ENCODE data around the gene UQCR10. TPM values are rescaled to one million over a fixed set of nuclear protein-coding genes. Genes with fewer than 3 reads are reported as not detected.

Gene UQCR10
- total and polyA plus RNA-seq, 9 of the 15 experiments (the other 6 are each of a cell fraction or from before 2014, with no cell fraction given) = 128 to 903 (median 163) TPM

DNA sequence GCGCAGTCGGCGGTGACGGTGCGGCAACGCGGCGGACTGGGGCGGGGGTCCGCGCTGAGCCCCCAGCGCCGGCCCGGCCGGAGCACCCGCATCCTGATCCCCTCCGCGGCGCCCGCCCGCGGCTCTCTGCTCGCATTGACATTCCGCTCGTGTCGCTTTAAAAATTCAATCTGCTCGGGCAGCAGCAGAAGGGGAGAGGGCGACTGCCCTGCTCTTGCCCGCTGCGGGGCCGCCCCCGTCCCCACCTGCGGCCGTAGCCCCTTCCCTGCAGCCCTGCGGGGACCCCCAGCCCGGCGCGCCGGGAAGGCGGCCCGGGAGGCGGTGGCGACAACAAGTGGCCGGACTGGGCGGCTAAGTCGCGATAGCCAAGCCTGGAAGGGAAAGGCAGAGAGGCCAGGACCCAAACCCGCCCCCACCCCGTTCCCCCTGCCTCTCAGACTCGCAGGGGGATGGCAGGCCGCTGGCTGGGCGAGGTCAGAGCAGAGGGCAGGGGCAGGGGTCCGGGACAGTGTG lies 46.3 kb upstream of the UQCR10 start:
- DNase-seq (ENCODE audit: extremely low read depth in 1 of 4, low spot score in 3 of 4) (no peak), ATAC-seq (no peak), FAIRE-seq (no peak)
- no peaks in the 10 kb centered on the region for H3K36me3 ChIP-seq (ENCODE audit: control insufficient read depth, insufficient read depth, low read length)
- peaks cover 16% of the 10 kb centered on the region; the same call in 1 of the 2 replicates for H4K20me1 ChIP-seq (replicated peaks; ENCODE audit: control insufficient read depth, insufficient read depth, low read length)
- H3K9me3 ChIP-seq (replicated peaks; ENCODE audit: control insufficient read depth, insufficient read depth, low read depth, low read length) = no peaks in the 10 kb centered on the region
- intact Hi-C loops (cut with micrococcal nuclease) (no loop called here), in situ Hi-C loops (cut with MboI) (no loop called here)
- CTCF ChIA-PET (ENCODE audit: low intra/inter-chr PET ratio) = interaction anchor here (0.5 kb wide), 1 partner anchor 210 kb away, joined by 8 read pairs; no protein-coding TSS in a partner anchor
- TF ChIP-seq PCBP2 (IDR thresholded peaks at IDR 0.05; ENCODE audit: low read depth, low read length, poor library complexity, severe bottlenecking) = no peak
- TF ChIP-seq ZBED1 (IDR thresholded peaks at IDR 0.05) = peak; percentile 52; the same call in 1 of the 2 replicates
- POLR2A ChIA-PET = no interaction called here
- no peak overlapping the region for H3K27ac ChIP-seq (ENCODE audit: extremely low read depth, low read depth, low read length)
- peaks cover 3 to 41% of the 10 kb centered on the region in 2 experiments; a peak in 4 of 5 replicates for H3K4me1 ChIP-seq (replicated peaks in 1 of 2; ENCODE audit: control insufficient read depth in 2 of 2, insufficient read depth in 2 of 2, low read length in 2 of 2)
- H3K4me3 ChIP-seq = no peak overlapping the region
- no peaks in the 10 kb centered on the region for H3K79me2 ChIP-seq (ENCODE audit: control insufficient read depth, insufficient read depth, low read length)
- H3K9ac ChIP-seq (ENCODE audit: insufficient read depth in 1 of 2, low read depth in 2 of 2, low read length in 2 of 2) = no peak overlapping the region
- 9% methylated on average over 6 of the region's 53 CpGs for WGBS (ENCODE audit: insufficient coverage, low coverage, missing lambda C conversion rate)
- BruUV-seq (replicated peaks) = no TSS peak
- no peak overlapping the region for H3K4me2 ChIP-seq (ENCODE audit: insufficient read depth, low read length)
- H3K27me3 ChIP-seq (ENCODE audit: control insufficient read depth in 2 of 2, insufficient read depth in 2 of 2, low read length in 2 of 2) = peaks cover 0 to 28% of the 10 kb centered on the region in 2 experiments; a peak in 2 of 5 replicates
- no peak overlapping the region for H2AFZ ChIP-seq (ENCODE audit: low read depth, low read length)
- H3K9me1 ChIP-seq (ENCODE audit: control insufficient read depth, insufficient read depth, low read length) = peaks cover 5% of the 10 kb centered on the region

DNA sequence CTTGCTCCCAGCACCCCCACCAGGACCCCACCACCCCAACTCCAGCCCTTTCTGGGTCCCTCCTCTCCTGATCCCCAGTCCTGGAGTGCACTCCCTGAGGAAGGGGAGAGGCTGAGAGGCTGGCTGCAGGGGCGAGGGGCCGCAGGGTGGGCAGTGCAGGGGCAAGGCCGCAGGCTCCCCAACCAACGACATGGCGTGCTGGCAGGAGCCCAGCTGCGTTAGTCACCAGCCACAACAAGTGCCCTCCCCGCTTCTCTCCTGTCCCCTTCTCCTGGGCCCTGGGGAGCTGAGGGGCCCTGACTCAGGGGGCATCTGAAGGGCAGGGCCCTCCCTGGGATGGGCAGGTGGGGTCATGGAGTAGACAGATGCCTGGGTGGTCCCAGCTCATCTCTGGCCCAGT lies 45.0 kb upstream of the UQCR10 start:
- Histone ChIP-seq H3K4me3 (no peak overlapping the region), H3K36me3 (ENCODE audit: control insufficient read depth, insufficient read depth, low read length) (no peaks in the 10 kb centered on the region), H3K4me2 (ENCODE audit: insufficient read depth, low read length) (no peak overlapping the region), H3K9me1 (ENCODE audit: control insufficient read depth, insufficient read depth, low read length) (peaks cover 4% of the 10 kb centered on the region), H2AFZ (ENCODE audit: low read depth, low read length) (no peak overlapping the region), H3K27ac (ENCODE audit: extremely low read depth, low read depth, low read length) (no peak overlapping the region), H3K9me3 (replicated peaks; ENCODE audit: control insufficient read depth, insufficient read depth, low read depth, low read length) (no peaks in the 10 kb centered on the region), H3K9ac (ENCODE audit: insufficient read depth in 1 of 2, low read depth in 2 of 2, low read length in 2 of 2) (no peak overlapping the region), H3K79me2 (ENCODE audit: control insufficient read depth, insufficient read depth, low read length) (no peaks in the 10 kb centered on the region), H4K20me1 (replicated peaks; ENCODE audit: control insufficient read depth, insufficient read depth, low read length) (0 out of 2 replicates have a peak, but pooled peaks cover 11% of the 10 kb centered on the region), H3K27me3 (ENCODE audit: control insufficient read depth in 2 of 2, insufficient read depth in 2 of 2, low read length in 2 of 2) (peaks cover 0 to 23% of the 10 kb centered on the region in 2 experiments; a peak in 2 of 5 replicates), H3K4me1 (replicated peaks in 1 of 2; ENCODE audit: control insufficient read depth in 2 of 2, insufficient read depth in 2 of 2, low read length in 2 of 2) (peaks cover 14 to 54% of the 10 kb centered on the region in 2 experiments; a peak in 4 of 5 replicates)
- ChIA-PET POLR2A (no interaction called here), CTCF (ENCODE audit: low intra/inter-chr PET ratio) (no interaction called here)
- no peak for DNase-seq (ENCODE audit: extremely low read depth in 1 of 4, low spot score in 3 of 4)
- in situ Hi-C loops (cut with MboI) = no loop called here
- ATAC-seq = no peak
- TF ChIP-seq, protein P1, sequence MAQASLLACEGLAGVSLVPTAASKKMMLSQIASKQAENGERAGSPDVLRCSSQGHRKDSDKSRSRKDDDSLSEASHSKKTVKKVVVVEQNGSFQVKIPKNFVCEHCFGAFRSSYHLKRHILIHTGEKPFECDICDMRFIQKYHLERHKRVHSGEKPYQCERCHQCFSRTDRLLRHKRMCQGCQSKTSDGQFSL (CRISPR knock-in tag; IDR thresholded peaks at IDR 0.05) = no peak
- TF ChIP-seq, protein P1 (tag; IDR thresholded peaks at IDR 0.05) = no peak
- TF ChIP-seq POLR3A (IDR thresholded peaks at IDR 0.05; ENCODE audit: borderline replicate concordance, extremely low read depth, insufficient read depth, insufficient read length) (no peak), MTF1 (CRISPR knock-in tag; IDR thresholded peaks at IDR 0.05; ENCODE audit: borderline replicate concordance) (no peak), ZNF354B (CRISPR knock-in tag; IDR thresholded peaks at IDR 0.05) (no peak)
- FAIRE-seq = no peak
- no CpG with 5 or more reads among the region's 7 CpGs for WGBS (ENCODE audit: insufficient coverage, low coverage, missing lambda C conversion rate)
- no TSS peak for BruUV-seq (replicated peaks)
- intact Hi-C loops (cut with micrococcal nuclease) = no loop called here
